Effector memory CD8-positive, alpha-beta T cell (primary cell): ENCODE measurements around the gene ADH1A.
"Not testable (repeated sequence)": the region's sequence is repeated elsewhere in the genome, so short reads cannot be mapped to it uniquely, and the experiment has no call there.

ENCODE experiments used
- ATAC-seq: fragments of 150-1000 bp; cut with Tn5 transposase; replicated peaks from 2 replicates; pipeline ENCODE4 v1.10.0; 2021; ENCODE audit warnings: mild to moderate bottlenecking, moderate library complexity
- DNase-seq, 3 experiments: peaks; one replicate each; pipeline ENCODE4 v3.0.0; 2021
- H3K27ac Mint-ChIP-seq, 2 donors: one replicate each; pipeline ENCODE4 v1.8.0; 2022; ENCODE audit warnings: mild to moderate bottlenecking in 2 of 2, mixed read lengths in 2 of 2, moderate library complexity in 2 of 2
- H3K27me3 Mint-ChIP-seq, 2 donors: one replicate each; pipeline ENCODE4 v1.8.0; 2022; ENCODE audit warnings: mixed read lengths in 2 of 2
- H3K36me3 Mint-ChIP-seq: one replicate; pipeline ENCODE4 v1.8.0; 2022; ENCODE audit warnings: mild to moderate bottlenecking, moderate library complexity, mixed read lengths; ENCODE audit not compliant: insufficient read depth
- H3K4me1 Mint-ChIP-seq, 2 donors: one replicate each; pipeline ENCODE4 v1.8.0; 2022; ENCODE audit warnings: low read depth in 2 of 2, mixed read lengths in 2 of 2
- H3K4me3 Mint-ChIP-seq, 2 donors: one replicate each; pipeline ENCODE4 v1.8.0; 2022; ENCODE audit warnings: mild to moderate bottlenecking in 2 of 2, mixed read lengths in 2 of 2, moderate library complexity in 2 of 2
- H3K9me3 Mint-ChIP-seq, 2 donors: one replicate each; pipeline ENCODE4 v1.8.0; 2022; ENCODE audit warnings: mixed read lengths in 2 of 2
- total RNA-seq, 9 experiments: gene quantifications; one replicate each; lab custom pipeline; 2026; lab: John Stamatoyannopoulos, UW

Gene ADH1A
- 0 to 0.06 (median 0) reads per million in 9 experiments for total RNA-seq

GRCh38 chr4:99290848-99291786 lies at the start of gene ADH1A:
TSS of gene ADH1A (minus strand) at chr4:99290985. CDS start at chr4:99290914, 71 bp downstream.
- ATAC-seq, result no peak
- H3K27ac Mint-ChIP-seq, result no peak within 1 kb of the TSS
- H3K27me3 Mint-ChIP-seq, result peaks cover 6 to 24% of the 10 kb centered on the region in 2 donors
- H3K9me3 Mint-ChIP-seq, result peaks cover 4 to 23% of the 10 kb centered on the region in 2 donors
- no peaks in the 10 kb centered on the region for H3K4me1 Mint-ChIP-seq
- no peak for DNase-seq
- H3K4me3 Mint-ChIP-seq, result no peak within 1 kb of the TSS
- H3K36me3 Mint-ChIP-seq, result no peaks in the 10 kb centered on the region

GRCh38 chr4:99339172-99339571 lies 48.4 kb upstream of the ADH1A start:
- DNase-seq (no peak), ATAC-seq (no peak)
- no peak overlapping the region for H3K4me3 Mint-ChIP-seq
- no peaks in the 10 kb centered on the region for H3K36me3 Mint-ChIP-seq
- H3K27ac Mint-ChIP-seq, result no peak overlapping the region
- no peaks in the 10 kb centered on the region for H3K9me3 Mint-ChIP-seq
- no peaks in the 10 kb centered on the region for H3K4me1 Mint-ChIP-seq
- peaks cover 2 to 8% of the 10 kb centered on the region in 2 donors for H3K27me3 Mint-ChIP-seq

GRCh38 chr4:99336553-99336952 lies 45.8 kb upstream of the ADH1A start:
- Mint-ChIP-seq H3K27ac (no peak overlapping the region), H3K9me3 (no peaks in the 10 kb centered on the region), H3K4me1 (no peaks in the 10 kb centered on the region), H3K4me3 (no peak overlapping the region), H3K27me3 (peaks cover 0 to 8% of the 10 kb centered on the region in 2 donors), H3K36me3 (no peaks in the 10 kb centered on the region)
- ATAC-seq (no peak), DNase-seq (no peak)

GRCh38 chr4:99334880-99335279 lies 44.1 kb upstream of the ADH1A start:
- ATAC-seq, result no peak
- H3K4me3 Mint-ChIP-seq, result no peak overlapping the region
- no peak for DNase-seq

GRCh38 chr4:99330648-99331047 lies 39.9 kb upstream of the ADH1A start:
- ATAC-seq, result no peak

More at GRCh38 chr4:99334880-99335279, 44.1 kb upstream of the ADH1A start:
- H3K9me3 Mint-ChIP-seq, result no peaks in the 10 kb centered on the region
- H3K36me3 Mint-ChIP-seq, result no peaks in the 10 kb centered on the region
- no peaks in the 10 kb centered on the region for H3K4me1 Mint-ChIP-seq
- H3K27me3 Mint-ChIP-seq, result peaks cover 0 to 8% of the 10 kb centered on the region in 2 donors
- no peak overlapping the region for H3K27ac Mint-ChIP-seq

GRCh38 chr4:99329876-99330275 lies 39.1 kb upstream of the ADH1A start:
- H3K27me3 Mint-ChIP-seq, result no peaks in the 10 kb centered on the region
- DNase-seq, result no peak
- peaks cover 2% of the 10 kb centered on the region for H3K36me3 Mint-ChIP-seq
- H3K4me3 Mint-ChIP-seq, result no peak overlapping the region
- H3K9me3 Mint-ChIP-seq, result no peaks in the 10 kb centered on the region
- ATAC-seq, result no peak
- no peak overlapping the region for H3K27ac Mint-ChIP-seq
- no peaks in the 10 kb centered on the region for H3K4me1 Mint-ChIP-seq

More at GRCh38 chr4:99330648-99331047, 39.9 kb upstream of the ADH1A start:
- Mint-ChIP-seq H3K4me1 (no peaks in the 10 kb centered on the region), H3K9me3 (no peaks in the 10 kb centered on the region), H3K27ac (no peak overlapping the region), H3K27me3 (peaks cover 0 to 8% of the 10 kb centered on the region in 2 donors), H3K4me3 (no peak overlapping the region), H3K36me3 (peaks cover 2% of the 10 kb centered on the region)
- no peak for DNase-seq

- Mint-ChIP-seq H3K4me1 (no peaks in the 10 kb centered on the region), H3K27ac (no peak overlapping the region), H3K9me3 (no peaks in the 10 kb centered on the region), H3K27me3 (no peaks in the 10 kb centered on the region), H3K4me3 (no peak overlapping the region), H3K36me3 (peaks cover 2% of the 10 kb centered on the region)
- ATAC-seq, result no peak
- no peak for DNase-seq
Measured at GRCh38 chr4:99324979-99325378, 34.2 kb upstream of the ADH1A start.

GRCh38 chr4:99324361-99324760 lies 33.6 kb upstream of the ADH1A start:
- no peak for ATAC-seq

GRCh38 chr4:99323756-99324155 lies 33.0 kb upstream of the ADH1A start:
- ATAC-seq (no peak), DNase-seq (no peak)
- peaks cover 0 to 7% of the 10 kb centered on the region in 2 donors for H3K27me3 Mint-ChIP-seq
- H3K4me1 Mint-ChIP-seq, result no peaks in the 10 kb centered on the region
- H3K36me3 Mint-ChIP-seq, result peaks cover under 1% of the 10 kb centered on the region
- no peak overlapping the region for H3K27ac Mint-ChIP-seq
- no peaks in the 10 kb centered on the region for H3K9me3 Mint-ChIP-seq
- no peak overlapping the region for H3K4me3 Mint-ChIP-seq

More at GRCh38 chr4:99324361-99324760, 33.6 kb upstream of the ADH1A start:
- Mint-ChIP-seq H3K9me3 (no peaks in the 10 kb centered on the region), H3K27ac (no peak overlapping the region), H3K4me1 (no peaks in the 10 kb centered on the region), H3K27me3 (peaks cover 0 to 2% of the 10 kb centered on the region in 2 donors), H3K36me3 (peaks cover 2% of the 10 kb centered on the region), H3K4me3 (no peak overlapping the region)
- no peak for DNase-seq

GRCh38 chr4:99321241-99322191 lies 30.7 kb upstream of the ADH1A start, which contains the start of gene ADH1B:
TSS of gene ADH1B (minus strand) at chr4:99321401. CDS start at chr4:99321331, 70 bp downstream.
- no peaks in the 10 kb centered on the region for H3K4me1 Mint-ChIP-seq
- H3K27ac Mint-ChIP-seq, result no peak within 1 kb of the TSS
- H3K36me3 Mint-ChIP-seq, result no peaks in the 10 kb centered on the region
- H3K27me3 Mint-ChIP-seq, result peaks cover 0 to 7% of the 10 kb centered on the region in 2 donors
- DNase-seq (no peak), ATAC-seq (no peak)
- no peaks in the 10 kb centered on the region for H3K9me3 Mint-ChIP-seq
- H3K4me3 Mint-ChIP-seq, result no peak within 1 kb of the TSS

GRCh38 chr4:99317811-99318210 lies 27.0 kb upstream of the ADH1A start:
- not testable (repeated sequence) for H3K27ac Mint-ChIP-seq, H3K4me3 Mint-ChIP-seq, H3K4me1 Mint-ChIP-seq, DNase-seq, H3K27me3 Mint-ChIP-seq, H3K9me3 Mint-ChIP-seq, H3K36me3 Mint-ChIP-seq, ATAC-seq

- Mint-ChIP-seq H3K4me1 (no peaks in the 10 kb centered on the region), H3K9me3 (no peaks in the 10 kb centered on the region), H3K36me3 (no peaks in the 10 kb centered on the region), H3K4me3 (no peak overlapping the region), H3K27me3 (peaks cover 0 to 7% of the 10 kb centered on the region in 2 donors), H3K27ac (no peak overlapping the region)
- DNase-seq (no peak), ATAC-seq (no peak)
Measured at GRCh38 chr4:99317354-99317753, 26.6 kb upstream of the ADH1A start.

GRCh38 chr4:99315839-99316238 lies 25.1 kb upstream of the ADH1A start:
- no peaks in the 10 kb centered on the region for H3K4me1 Mint-ChIP-seq
- peaks cover 0 to 7% of the 10 kb centered on the region in 2 donors for H3K27me3 Mint-ChIP-seq
- DNase-seq (no peak), ATAC-seq (no peak)
- no peak overlapping the region for H3K4me3 Mint-ChIP-seq
- no peaks in the 10 kb centered on the region for H3K9me3 Mint-ChIP-seq
- no peak overlapping the region for H3K27ac Mint-ChIP-seq
- no peaks in the 10 kb centered on the region for H3K36me3 Mint-ChIP-seq
